SK-N-SH treated with all-trans-retinoic acid at 6 μM for 48 hours (cell line): ENCODE data around the gene PHLDB1.

ENCODE experiments used
- BACH2 ChIP-seq: fragments of 250-450 bp; sonication (Bioruptor Pico); IDR thresholded peaks from 2 replicates; pipeline ENCODE4 v1.9.0; 2021; ENCODE audit warnings: mild to moderate bottlenecking, borderline replicate concordance
- PATZ1 ChIP-seq: fragments of 250-450 bp; sonication (Bioruptor Pico); IDR thresholded peaks from 2 replicates; pipeline ENCODE4 v1.8.0; 2020; ENCODE audit warnings: mild to moderate bottlenecking, moderate library complexity, borderline replicate concordance
- ZFP30 ChIP-seq: fragments of 450-650 bp; formaldehyde crosslinking; IDR thresholded peaks from 2 replicates; pipeline ENCODE4 v1.5.0; 2022; ENCODE audit warnings: mild to moderate bottlenecking, moderate library complexity

- TF ChIP-seq PATZ1 (CRISPR knock-in tag) (no peak), ZFP30 (CRISPR knock-in tag) (no peak), BACH2 (CRISPR knock-in tag) (no peak)
Measured at GRCh38 chr11:118592616-118593367, 14.6 kb upstream of the PHLDB1 start.
